DMS53 treated with DMSO at 0.1 percent for 48 hours (cell line): ENCODE measurements around the gene DLX4.

Source experiments
- DNase-seq: peaks from one replicate; lab custom pipeline; 2025; ENCODE audit not compliant: unreplicated experiment; lab: John Stamatoyannopoulos, UW

Gene DLX4

DNA sequence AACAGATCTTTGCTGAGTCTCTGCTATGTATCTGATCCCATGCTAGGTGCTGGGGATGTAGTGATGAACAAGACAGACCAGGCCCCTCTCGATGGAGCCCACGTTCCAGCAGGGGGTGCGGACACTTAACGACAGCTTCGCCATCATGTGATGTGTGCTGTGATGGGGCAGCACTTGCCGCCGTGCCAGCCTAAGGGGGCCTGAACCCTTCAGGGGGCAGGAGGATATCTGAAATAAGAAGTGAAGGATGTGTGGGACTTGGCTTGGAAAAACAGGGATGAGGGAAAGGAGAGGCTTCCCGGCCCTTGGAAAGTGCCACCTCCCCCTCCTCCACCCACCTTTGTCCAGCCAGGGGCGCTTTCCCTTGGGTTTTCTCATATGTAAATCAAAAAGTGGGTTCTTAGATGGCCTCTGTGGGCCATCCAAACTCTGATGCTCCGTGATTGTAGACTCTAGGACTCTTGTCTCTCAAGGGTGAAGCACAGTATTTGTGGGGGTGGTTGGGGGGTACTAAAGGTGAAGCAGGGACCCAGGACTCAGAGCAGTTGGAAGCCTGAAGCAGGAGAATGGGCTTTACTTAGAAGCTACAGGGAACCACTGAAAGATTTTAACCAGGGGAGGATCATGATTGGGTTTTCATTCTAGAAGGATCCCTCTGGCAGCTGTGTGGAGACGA, 30.0 kb downstream of the DLX4 start:
- DNase-seq: no peak

DNA sequence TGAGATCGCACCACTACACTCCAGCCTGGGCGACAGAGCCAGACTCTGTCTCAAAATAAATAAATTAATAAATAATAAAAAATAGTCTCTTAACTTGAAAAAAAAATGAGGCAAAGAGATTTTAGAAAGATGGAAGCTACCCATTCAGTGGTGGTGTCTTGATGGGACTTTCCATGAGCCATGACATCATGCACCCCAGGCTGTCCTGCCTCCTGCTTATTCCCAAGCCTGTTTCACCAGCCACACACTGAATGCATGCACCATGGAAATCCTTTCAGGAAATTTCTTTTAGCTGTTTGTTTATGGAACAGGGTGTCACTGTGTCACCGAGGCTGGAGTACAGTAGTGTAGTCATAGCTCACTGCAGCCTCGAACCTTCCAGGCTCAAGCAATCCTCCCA, 34.9 kb downstream of the DLX4 start:
- no peak for DNase-seq

DNA sequence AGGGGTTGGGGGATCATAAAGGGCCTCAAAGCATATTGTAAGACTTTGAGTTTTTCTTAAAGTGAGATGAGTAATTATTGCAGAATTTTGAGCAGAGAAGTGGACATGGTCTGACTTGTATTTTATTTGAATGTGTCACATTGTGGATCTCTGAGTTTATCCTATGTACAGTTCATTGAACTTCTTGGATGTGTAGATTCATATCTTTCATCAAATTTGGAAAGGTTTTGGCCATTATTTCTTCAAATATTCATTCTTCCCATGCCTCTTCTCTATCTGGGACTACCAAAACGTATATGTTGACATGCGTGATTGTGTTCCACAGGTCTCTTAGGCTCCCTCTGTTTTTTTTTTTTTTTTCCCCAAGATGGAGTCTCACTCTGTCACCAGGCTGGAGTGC, 40.3 kb downstream of the DLX4 start:
- no peak for DNase-seq

DNA sequence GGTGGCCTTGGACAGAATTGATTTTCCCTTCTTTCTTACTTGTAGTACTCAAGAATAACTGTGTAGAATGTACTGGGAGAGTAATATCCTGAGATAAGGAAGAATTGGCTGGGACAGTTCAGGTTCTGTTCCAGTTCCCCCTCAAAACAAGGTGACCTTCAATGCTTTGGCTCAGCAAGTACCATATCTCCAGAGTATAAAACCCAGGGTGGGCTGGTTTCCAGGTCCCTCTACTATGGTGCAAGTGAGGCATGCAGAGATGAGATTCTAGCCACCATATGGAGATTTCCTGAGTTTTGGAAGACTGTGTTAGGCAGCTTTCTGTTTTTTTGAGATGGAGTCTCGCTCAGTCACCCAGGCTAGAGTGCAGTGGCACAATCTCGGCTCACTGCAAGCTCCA, 44.1 kb downstream of the DLX4 start:
- DNase-seq: no peak

DNA sequence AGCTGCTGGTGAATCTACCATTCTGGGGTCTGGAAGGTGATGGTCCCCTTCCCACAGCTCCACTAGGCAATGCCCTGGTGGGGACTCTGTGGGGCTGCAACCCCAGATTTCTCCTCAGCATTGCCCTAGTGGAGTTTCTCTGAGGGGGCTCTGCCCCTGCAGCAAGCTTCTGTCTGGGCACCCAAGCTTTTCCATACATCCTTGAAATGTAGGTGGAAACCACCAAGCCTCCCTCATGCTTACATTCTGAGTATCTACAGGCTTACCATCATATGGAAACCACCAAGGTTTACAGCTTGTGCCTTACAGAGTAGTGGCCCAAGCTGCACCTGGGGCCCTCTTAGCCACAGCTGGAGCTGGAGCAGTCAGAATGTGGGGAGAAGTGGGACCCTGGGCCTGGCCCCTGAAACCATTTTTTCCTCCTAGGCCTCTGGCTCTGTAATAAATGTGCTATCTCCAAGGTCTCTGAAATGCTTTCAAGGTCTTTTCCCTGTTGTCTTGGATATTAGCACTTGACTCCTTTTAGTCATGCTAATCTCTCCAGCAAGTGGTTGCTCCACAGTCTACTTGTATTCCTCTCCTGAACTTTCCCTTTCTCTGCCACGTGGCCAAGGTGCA, 45.6 kb downstream of the DLX4 start:
- DNase-seq: no peak

DNA sequence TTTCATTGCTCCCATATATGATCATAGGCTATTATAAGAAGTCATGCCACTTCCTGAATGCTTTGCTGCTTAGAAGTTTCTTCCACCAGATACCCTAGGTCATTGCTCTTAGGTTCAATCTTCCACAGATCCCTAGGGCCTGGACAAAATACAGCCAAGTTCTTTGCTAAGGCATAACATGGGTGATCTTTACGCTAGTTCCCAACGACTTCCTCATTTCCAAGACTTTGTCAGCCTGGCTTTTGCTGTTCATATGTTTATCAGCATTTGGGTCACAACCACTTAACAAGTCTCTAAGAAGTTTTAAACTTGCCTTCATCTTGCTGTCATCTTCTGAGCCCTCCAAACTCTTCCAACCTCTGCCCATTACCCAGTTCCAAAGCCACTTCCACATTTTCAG, 46.2 kb downstream of the DLX4 start:
- DNase-seq: no peak

DNA sequence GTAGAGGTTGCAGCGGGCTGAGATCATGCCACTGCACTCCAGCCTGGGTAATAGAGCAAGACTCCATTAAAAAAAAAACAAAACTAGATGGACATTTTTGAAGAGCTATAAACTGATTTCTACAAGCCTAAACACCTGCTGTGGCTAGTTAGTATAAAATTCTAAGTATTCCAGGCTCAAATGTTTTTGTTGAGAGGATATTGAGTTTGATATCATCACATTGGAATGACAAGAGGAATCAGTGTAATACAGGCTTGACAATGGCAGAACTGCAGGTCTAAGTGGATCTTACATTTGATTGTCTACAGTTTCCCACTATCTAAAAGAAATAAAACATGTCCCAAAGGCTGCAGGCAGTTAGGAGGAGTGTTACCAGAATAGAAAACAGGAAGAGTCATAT, 49.9 kb downstream of the DLX4 start:
- DNase-seq: no peak

DNA sequence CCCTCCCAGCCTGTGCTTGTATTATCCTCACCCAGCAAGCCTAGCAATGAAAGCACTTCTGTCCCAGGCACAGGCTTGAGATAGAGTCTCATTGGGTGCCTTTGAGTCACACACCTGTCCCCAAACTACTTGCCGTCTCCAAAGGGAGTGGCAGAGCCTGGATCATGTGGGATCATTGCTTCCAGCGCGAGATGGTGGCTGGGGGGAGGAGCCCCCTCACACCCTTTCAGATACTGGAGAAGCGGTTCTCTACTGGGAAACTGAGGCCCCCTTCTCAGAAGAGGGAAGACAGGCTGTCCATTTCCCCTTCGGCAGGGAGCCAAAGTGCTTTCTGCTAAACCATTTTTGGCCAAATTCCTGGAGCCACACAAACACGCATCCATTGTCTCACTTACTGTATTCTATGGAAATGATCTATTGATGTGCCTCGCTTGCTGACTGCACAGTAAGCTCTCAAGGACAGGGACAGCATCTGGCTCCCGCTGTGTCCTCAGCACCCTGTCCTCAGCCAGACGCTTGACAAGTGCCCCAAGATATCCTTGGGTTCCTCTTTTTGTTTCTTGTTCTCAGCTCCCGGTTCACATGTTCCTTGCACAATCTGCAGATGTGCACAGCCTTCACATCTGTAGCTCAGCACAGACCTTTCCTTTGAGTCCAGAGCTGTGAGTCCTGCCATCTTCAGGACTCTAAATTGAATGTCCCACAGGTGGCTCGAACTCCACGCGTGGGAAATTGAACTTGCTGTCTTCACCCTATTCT, 52.0 kb downstream of the DLX4 start:
- DNase-seq: no peak

DNA sequence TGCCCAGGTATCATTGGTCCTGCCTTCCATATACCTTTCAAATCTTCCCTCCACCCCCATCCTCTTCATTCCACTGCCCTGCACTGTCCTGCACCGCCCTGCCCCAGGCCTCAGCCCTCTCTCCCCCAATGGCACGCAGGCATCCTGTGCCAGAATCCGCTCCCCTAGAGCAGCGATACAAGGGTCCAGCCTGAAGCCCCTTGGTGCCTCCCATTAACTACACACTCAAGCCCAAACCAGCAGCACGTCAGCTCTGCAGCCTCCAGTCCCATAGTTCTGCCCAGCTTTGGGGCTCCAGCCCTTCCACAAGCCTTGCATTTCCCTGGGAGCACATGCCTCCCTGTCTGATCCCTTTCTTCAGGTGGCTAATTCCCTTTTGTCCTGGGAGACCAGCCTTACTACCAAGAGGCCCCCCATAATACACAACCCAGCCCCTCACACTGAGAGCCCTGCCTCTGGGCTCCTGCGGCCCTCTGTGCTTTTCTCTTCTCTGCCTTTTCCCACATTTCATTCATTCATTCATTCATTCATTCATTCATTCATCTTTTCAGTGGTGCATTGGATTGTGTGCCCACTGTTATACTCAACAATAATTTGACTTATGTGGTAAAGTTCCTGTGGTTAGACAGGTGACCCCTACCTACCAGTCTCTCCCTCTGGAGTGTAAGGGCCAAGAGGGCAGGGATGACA, 52.8 kb downstream of the DLX4 start:
- no peak for DNase-seq

DNA sequence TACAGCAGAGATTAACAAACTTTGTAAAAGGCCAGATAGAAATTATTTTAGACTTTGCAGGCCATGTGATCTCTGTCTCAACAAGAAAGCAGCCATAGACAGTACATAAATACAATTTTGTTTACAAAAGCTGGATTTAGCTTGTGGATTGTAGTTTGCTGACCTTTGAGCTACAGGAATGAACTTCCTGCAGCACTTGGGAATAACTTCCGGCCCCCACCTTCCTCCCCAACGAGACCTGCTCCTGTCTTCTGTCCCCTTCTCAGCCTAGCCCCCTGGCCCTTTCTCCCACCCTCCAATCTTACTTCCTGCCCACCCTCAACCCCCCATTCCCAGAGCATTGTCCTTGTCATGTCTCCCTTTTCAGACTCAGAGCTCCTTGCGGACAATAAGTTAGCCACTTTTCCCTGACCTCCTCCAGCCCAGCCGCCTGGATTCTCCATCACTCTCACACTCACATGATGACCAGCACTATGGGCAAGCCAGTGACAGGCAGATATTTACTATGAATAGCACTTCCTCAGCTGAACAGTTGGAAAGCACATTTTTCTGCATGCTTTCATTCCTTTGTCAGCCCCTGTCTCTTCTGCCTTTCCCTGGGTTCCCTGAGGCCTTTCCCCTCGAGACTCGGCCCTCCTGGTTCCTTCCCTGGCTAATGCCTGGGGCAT, 53.6 kb downstream of the DLX4 start:
- DNase-seq: no peak

DNA sequence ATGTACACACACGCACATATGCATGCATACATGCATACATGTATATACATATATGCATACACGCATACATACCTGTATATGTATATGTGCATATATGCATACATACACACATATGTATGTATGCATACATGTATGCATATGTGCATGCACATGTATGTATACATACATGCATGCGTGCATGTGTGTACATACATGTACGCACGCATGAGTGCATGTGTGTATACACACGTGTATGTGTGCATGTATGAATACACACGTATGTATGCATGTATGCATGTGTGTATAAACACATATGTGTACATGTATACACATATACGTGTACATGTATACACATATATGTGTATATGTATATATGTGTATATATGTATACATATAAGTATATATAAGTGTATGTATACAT, 54.5 kb downstream of the DLX4 start:
- no peak for DNase-seq
